Neural crest cell (in vitro differentiated cells): ENCODE results near the gene C12orf42. TPM values are rescaled to one million over a fixed set of nuclear protein-coding genes. Genes with fewer than 3 reads are reported as not detected.
A peak's percentile ranks its signal among the peaks of the same experiment; 100 is the strongest.

Experiments used
- DNase-seq: peaks from one replicate; pipeline ENCODE4 v3.0.0; 2021; ENCODE audit warnings: low read depth, mixed read lengths, low spot score
- H3K27ac Mint-ChIP-seq: one replicate; pipeline ENCODE4 v1.8.0; 2021; ENCODE audit warnings: mild to moderate bottlenecking, mixed read lengths; ENCODE audit not compliant: unreplicated experiment
- H3K27me3 Mint-ChIP-seq: 2 replicates; pipeline ENCODE4 v1.8.0; 2021; ENCODE audit warnings: low read depth, mild to moderate bottlenecking, mixed read lengths
- H3K36me3 Mint-ChIP-seq: 2 replicates; pipeline ENCODE4 v1.8.0; 2021; ENCODE audit warnings: low read depth, mild to moderate bottlenecking, mixed read lengths
- H3K4me1 Mint-ChIP-seq: 2 replicates; pipeline ENCODE4 v1.8.0; 2021; ENCODE audit warnings: mixed read lengths
- H3K4me3 Mint-ChIP-seq: one replicate; pipeline ENCODE4 v1.8.0; 2021; ENCODE audit warnings: mild to moderate bottlenecking, mixed read lengths
- H3K9me3 Mint-ChIP-seq: 2 replicates; pipeline ENCODE4 v1.8.0; 2021; ENCODE audit warnings: mixed read lengths
- total RNA-seq: library from RNA; stranded (reverse); gene quantifications from 2 replicates; pipeline ENCODE4 v1.2.1, GENCODE V29; 2021
- TF ChIP-seq, protein P1 (sequence below): fragments of 200-600 bp; sonication (generic); conservative IDR thresholded peaks from 2 replicates; pipeline ENCODE4 v1.5.0; 2021; ENCODE audit warnings: antibody characterized with exemption, mild to moderate bottlenecking

Gene C12orf42
- total RNA-seq, 1 donor from 2014 or later, result not detected

DNA sequence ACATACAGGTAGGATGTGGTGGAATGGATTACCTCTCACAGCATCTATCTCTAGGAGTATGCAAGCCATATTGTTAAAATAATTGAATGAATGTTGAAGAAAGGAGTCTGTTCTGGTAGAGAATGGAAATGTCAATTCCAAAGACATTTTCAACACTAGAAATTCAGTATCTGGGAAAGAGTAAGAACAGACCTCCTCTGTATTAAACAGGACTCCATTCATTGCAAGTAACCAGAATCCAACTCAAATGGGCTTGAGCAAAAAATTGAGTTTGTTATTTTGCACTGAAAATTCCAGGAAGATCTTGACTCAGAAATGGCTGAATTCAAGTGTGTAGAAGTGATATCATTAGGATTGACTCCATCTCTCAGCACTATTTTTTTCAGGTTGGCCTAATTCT is 168.1 kb downstream of the C12orf42 start:
- peaks cover 1% of the 10 kb centered on the region for H3K4me1 Mint-ChIP-seq
- H3K36me3 Mint-ChIP-seq, result no peaks in the 10 kb centered on the region
- TF ChIP-seq, protein P1, sequence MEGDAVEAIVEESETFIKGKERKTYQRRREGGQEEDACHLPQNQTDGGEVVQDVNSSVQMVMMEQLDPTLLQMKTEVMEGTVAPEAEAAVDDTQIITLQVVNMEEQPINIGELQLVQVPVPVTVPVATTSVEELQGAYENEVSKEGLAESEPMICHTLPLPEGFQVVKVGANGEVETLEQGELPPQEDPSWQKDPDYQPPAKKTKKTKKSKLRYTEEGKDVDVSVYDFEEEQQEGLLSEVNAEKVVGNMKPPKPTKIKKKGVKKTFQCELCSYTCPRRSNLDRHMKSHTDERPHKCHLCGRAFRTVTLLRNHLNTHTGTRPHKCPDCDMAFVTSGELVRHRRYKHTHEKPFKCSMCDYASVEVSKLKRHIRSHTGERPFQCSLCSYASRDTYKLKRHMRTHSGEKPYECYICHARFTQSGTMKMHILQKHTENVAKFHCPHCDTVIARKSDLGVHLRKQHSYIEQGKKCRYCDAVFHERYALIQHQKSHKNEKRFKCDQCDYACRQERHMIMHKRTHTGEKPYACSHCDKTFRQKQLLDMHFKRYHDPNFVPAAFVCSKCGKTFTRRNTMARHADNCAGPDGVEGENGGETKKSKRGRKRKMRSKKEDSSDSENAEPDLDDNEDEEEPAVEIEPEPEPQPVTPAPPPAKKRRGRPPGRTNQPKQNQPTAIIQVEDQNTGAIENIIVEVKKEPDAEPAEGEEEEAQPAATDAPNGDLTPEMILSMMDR, result no peak
- no peak for DNase-seq
- no peaks in the 10 kb centered on the region for H3K9me3 Mint-ChIP-seq
- no peak overlapping the region for H3K4me3 Mint-ChIP-seq
- H3K27me3 Mint-ChIP-seq, result peaks cover 6% of the 10 kb centered on the region
- no peak overlapping the region for H3K27ac Mint-ChIP-seq

DNA sequence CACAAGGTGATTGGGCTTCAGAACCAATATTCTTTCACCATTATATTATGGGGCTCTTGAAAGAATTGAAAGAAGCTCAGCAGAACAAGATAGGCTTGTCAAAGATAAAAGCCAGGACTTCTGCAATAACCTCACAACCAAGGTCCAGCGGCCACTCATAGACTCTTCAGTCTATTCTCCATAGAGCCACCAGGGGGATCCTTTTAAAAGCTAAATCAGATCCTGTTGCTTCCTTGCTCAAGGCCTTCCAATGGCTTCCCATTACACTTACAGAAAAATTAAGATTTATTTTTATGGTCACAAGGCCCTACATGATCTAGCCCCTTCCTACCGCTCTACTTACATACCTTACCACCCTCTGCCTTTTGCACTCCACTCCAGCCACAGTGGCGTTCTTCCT is 169.6 kb downstream of the C12orf42 start:
- DNase-seq, result no peak
- TF ChIP-seq, protein P1, result peak; percentile 67

DNA sequence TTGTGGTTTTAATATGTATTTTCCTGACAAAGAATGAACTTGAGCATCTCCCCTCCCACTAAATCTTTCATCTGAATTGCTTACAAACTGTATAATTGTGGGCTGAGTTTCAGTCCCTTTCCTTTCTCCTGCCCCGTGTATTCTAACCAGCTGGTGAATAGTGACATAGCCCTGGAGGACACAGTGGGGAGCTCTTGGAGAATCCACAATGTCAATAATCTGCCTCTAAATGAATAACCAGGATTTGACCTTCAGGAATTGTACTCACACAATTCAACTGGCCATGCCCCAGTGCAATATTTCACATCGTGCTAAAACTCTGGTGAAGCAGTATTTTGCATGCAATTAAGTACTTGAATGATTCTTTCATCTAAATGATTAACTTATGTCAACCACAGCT is 177.2 kb downstream of the C12orf42 start:
- Mint-ChIP-seq H3K27ac (no peak overlapping the region), H3K4me1 (no peaks in the 10 kb centered on the region), H3K27me3 (peaks cover 23% of the 10 kb centered on the region), H3K9me3 (peaks cover 8% of the 10 kb centered on the region), H3K36me3 (peaks cover 7% of the 10 kb centered on the region), H3K4me3 (no peak overlapping the region)
- TF ChIP-seq, protein P1, result no peak
- no peak for DNase-seq

More for the DNA sequence above, 169.6 kb downstream of the C12orf42 start:
- no peak overlapping the region for H3K27ac Mint-ChIP-seq
- no peaks in the 10 kb centered on the region for H3K36me3 Mint-ChIP-seq
- H3K27me3 Mint-ChIP-seq, result no peaks in the 10 kb centered on the region
- no peak overlapping the region for H3K4me3 Mint-ChIP-seq
- no peaks in the 10 kb centered on the region for H3K4me1 Mint-ChIP-seq
- no peaks in the 10 kb centered on the region for H3K9me3 Mint-ChIP-seq

DNA sequence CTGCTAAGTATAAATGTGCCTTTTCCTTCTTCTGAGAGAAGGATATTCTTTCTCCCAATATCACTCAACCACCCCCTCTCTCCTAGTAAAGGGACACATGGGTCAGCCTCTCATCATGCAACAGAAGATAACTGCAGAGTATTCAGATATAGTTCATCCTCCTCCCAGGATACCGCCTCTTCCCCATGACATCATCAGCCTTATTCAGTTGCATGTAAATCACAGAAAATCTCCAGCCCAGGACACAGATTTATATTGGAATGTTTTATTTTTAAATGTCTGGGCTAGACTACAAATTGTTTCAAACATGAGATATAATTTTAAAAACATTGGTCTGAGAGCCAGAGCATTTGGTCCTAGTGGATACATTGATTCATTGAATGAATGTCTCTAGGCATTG is 178.5 kb downstream of the C12orf42 start:
- no peak for DNase-seq
- no peaks in the 10 kb centered on the region for H3K4me1 Mint-ChIP-seq
- H3K9me3 Mint-ChIP-seq, result peaks cover 8% of the 10 kb centered on the region
- TF ChIP-seq, protein P1, result no peak
- peaks cover 7% of the 10 kb centered on the region for H3K36me3 Mint-ChIP-seq
- peaks cover 23% of the 10 kb centered on the region for H3K27me3 Mint-ChIP-seq
- no peak overlapping the region for H3K27ac Mint-ChIP-seq
- no peak overlapping the region for H3K4me3 Mint-ChIP-seq

DNA sequence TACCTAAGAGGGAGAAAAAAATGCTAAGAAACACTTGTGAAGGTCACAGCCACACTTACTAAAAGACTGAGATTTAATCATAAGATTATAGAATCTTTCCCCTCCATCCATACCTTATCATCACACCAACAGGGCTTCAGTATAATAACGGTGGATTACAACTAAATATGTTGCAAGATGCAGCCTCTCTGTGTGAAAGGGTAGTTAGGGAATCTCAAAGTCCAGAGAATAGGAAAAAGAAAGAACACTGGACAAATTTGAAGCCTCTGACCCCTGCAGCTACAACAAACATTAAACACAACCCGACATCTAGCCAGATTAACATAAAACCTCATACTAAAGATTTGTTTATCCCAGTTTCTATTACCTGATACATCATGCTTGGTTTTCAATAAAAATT is 181.0 kb downstream of the C12orf42 start:
- Mint-ChIP-seq H3K27ac (no peak overlapping the region), H3K36me3 (peaks cover 6% of the 10 kb centered on the region), H3K27me3 (peaks cover 31% of the 10 kb centered on the region), H3K9me3 (peaks cover 7% of the 10 kb centered on the region), H3K4me1 (no peaks in the 10 kb centered on the region), H3K4me3 (no peak overlapping the region)
- DNase-seq, result no peak
- TF ChIP-seq, protein P1, result no peak

GRCh38 chr12:103313894-103314293 is 181.9 kb downstream of the C12orf42 start:
- Mint-ChIP-seq H3K27ac (no peak overlapping the region), H3K9me3 (peaks cover 6% of the 10 kb centered on the region), H3K4me1 (no peaks in the 10 kb centered on the region), H3K36me3 (peaks cover 3% of the 10 kb centered on the region), H3K27me3 (peaks cover 30% of the 10 kb centered on the region), H3K4me3 (no peak overlapping the region)
- DNase-seq, result no peak
- TF ChIP-seq, protein P1, result no peak
